ENCODE measurements around the gene OTOA.
"Not testable (repeated sequence)": the region's sequence is repeated elsewhere in the genome, so short reads cannot be mapped to it uniquely, and the experiment has no call there.

OTOA gene

GRCh38 chr16:21768810-21769209 is 105.0 kb downstream of the OTOA start:
- not testable (repeated sequence) for H3K4me3 Mint-ChIP-seq

GRCh38 chr16:21769284-21769683 is 105.5 kb downstream of the OTOA start:
- H3K27me3 Mint-ChIP-seq; H3K4me3 Mint-ChIP-seq; H3K9me3 Mint-ChIP-seq; H3K27ac Mint-ChIP-seq; H3K4me1 Mint-ChIP-seq (ENCODE audit: low read depth); H3K36me3 Mint-ChIP-seq (ENCODE audit: low read depth); DNase-seq: not testable (repeated sequence)

More at GRCh38 chr16:21768810-21769209, 105.0 kb downstream of the OTOA start:
- H3K27ac Mint-ChIP-seq; DNase-seq; H3K27me3 Mint-ChIP-seq; H3K4me1 Mint-ChIP-seq (ENCODE audit: low read depth); H3K9me3 Mint-ChIP-seq; H3K36me3 Mint-ChIP-seq (ENCODE audit: low read depth): not testable (repeated sequence)

- H3K4me3 Mint-ChIP-seq; DNase-seq; H3K36me3 Mint-ChIP-seq (ENCODE audit: low read depth): not testable (repeated sequence)
These were observed 106.8 kb downstream of the OTOA start for GRCh38 chr16:21770584-21770983.

GRCh38 chr16:21772547-21773206 is 108.9 kb downstream of the OTOA start:
- H3K27me3 Mint-ChIP-seq; H3K4me3 Mint-ChIP-seq; H3K36me3 Mint-ChIP-seq (ENCODE audit: low read depth); H3K9me3 Mint-ChIP-seq; H3K4me1 Mint-ChIP-seq (ENCODE audit: low read depth); DNase-seq; H3K27ac Mint-ChIP-seq: not testable (repeated sequence)

More at GRCh38 chr16:21770584-21770983, 106.8 kb downstream of the OTOA start:
- H3K27me3 Mint-ChIP-seq; H3K27ac Mint-ChIP-seq; H3K4me1 Mint-ChIP-seq (ENCODE audit: low read depth); H3K9me3 Mint-ChIP-seq: not testable (repeated sequence)

- H3K4me3 Mint-ChIP-seq; H3K4me1 Mint-ChIP-seq (ENCODE audit: low read depth); H3K27ac Mint-ChIP-seq; H3K36me3 Mint-ChIP-seq (ENCODE audit: low read depth); H3K27me3 Mint-ChIP-seq; H3K9me3 Mint-ChIP-seq; DNase-seq: not testable (repeated sequence)
These were observed 109.4 kb downstream of the OTOA start for GRCh38 chr16:21773207-21773553.

- not testable (repeated sequence) for DNase-seq; H3K4me1 Mint-ChIP-seq (ENCODE audit: low read depth); H3K36me3 Mint-ChIP-seq (ENCODE audit: low read depth); H3K4me3 Mint-ChIP-seq; H3K9me3 Mint-ChIP-seq; H3K27ac Mint-ChIP-seq; H3K27me3 Mint-ChIP-seq
These were observed 116.8 kb downstream of the OTOA start for GRCh38 chr16:21780525-21780924.

- not testable (repeated sequence) for H3K27me3 Mint-ChIP-seq; H3K4me1 Mint-ChIP-seq (ENCODE audit: low read depth); H3K9me3 Mint-ChIP-seq; H3K27ac Mint-ChIP-seq; DNase-seq; H3K4me3 Mint-ChIP-seq; H3K36me3 Mint-ChIP-seq (ENCODE audit: low read depth)
These were observed 126.7 kb downstream of the OTOA start for GRCh38 chr16:21790506-21790905.

GRCh38 chr16:21793310-21793709 is 129.5 kb downstream of the OTOA start:
- H3K27ac Mint-ChIP-seq; H3K4me1 Mint-ChIP-seq (ENCODE audit: low read depth); DNase-seq; H3K4me3 Mint-ChIP-seq; H3K9me3 Mint-ChIP-seq; H3K27me3 Mint-ChIP-seq: not testable (repeated sequence)
- peaks cover 18% of the 10 kb centered on the region for H3K36me3 Mint-ChIP-seq (ENCODE audit: low read depth)

- H3K36me3 Mint-ChIP-seq (ENCODE audit: low read depth): peaks cover 35% of the 10 kb centered on the region
- H3K27ac Mint-ChIP-seq; H3K27me3 Mint-ChIP-seq; H3K9me3 Mint-ChIP-seq; DNase-seq; H3K4me1 Mint-ChIP-seq (ENCODE audit: low read depth); H3K4me3 Mint-ChIP-seq: not testable (repeated sequence)
These were observed 134.8 kb downstream of the OTOA start for GRCh38 chr16:21798601-21799000.

- H3K4me3 Mint-ChIP-seq; H3K27me3 Mint-ChIP-seq; H3K9me3 Mint-ChIP-seq; H3K27ac Mint-ChIP-seq; DNase-seq; H3K4me1 Mint-ChIP-seq (ENCODE audit: low read depth): not testable (repeated sequence)
- peaks cover 43% of the 10 kb centered on the region for H3K36me3 Mint-ChIP-seq (ENCODE audit: low read depth)
These were observed 138.0 kb downstream of the OTOA start for GRCh38 chr16:21801538-21802374.

- H3K4me1 Mint-ChIP-seq (ENCODE audit: low read depth); H3K9me3 Mint-ChIP-seq; DNase-seq; H3K27ac Mint-ChIP-seq; H3K27me3 Mint-ChIP-seq; H3K4me3 Mint-ChIP-seq: not testable (repeated sequence)
- peaks cover 44% of the 10 kb centered on the region for H3K36me3 Mint-ChIP-seq (ENCODE audit: low read depth)
These were observed 138.6 kb downstream of the OTOA start for GRCh38 chr16:21802375-21802663.

Data from activated T-cell treated with anti-CD3 and anti-CD28 coated beads, Interleukin-2, amount 50 U/mL, for 24 hours (primary cell).